Measurements from ENCODE around the gene PSMG2.
A peak's percentile ranks its signal among the peaks of the same experiment; 100 is the strongest.

PSMG2 gene

GRCh38 chr18:12702221-12703095, at the start of gene PSMG2, which contains the start of gene CEP76:
Gene PSMG2 (plus strand): TSS chr18:12703042. CDS start chr18:12703108, 66 bp downstream.
Gene CEP76 (minus strand): TSS chr18:12702723. CDS start chr18:12702548, 175 bp downstream.
- peak; percentile 95 for DNase-seq

GRCh38 chr18:12654971-12655370, 47.9 kb upstream of the PSMG2 start:
- no peak for DNase-seq

GRCh38 chr18:12656605-12656937, 46.3 kb upstream of the PSMG2 start:
- no peak for DNase-seq

GRCh38 chr18:12656938-12657683, 45.7 kb upstream of the PSMG2 start:
- DNase-seq, result peak; percentile 70

- peak; percentile 81 for DNase-seq
Measured at GRCh38 chr18:12657684-12658425, 45.0 kb upstream of the PSMG2 start, which contains the start of gene SPIRE1. Gene SPIRE1 (minus strand): TSS chr18:12658107. CDS start chr18:12657866, 241 bp downstream.

GRCh38 chr18:12658426-12659138, 44.3 kb upstream of the PSMG2 start:
- peak; percentile 58 for DNase-seq

- peak; percentile 56 for DNase-seq
Measured at GRCh38 chr18:12659904-12660605, 42.8 kb upstream of the PSMG2 start.

GRCh38 chr18:12668041-12668440, 34.8 kb upstream of the PSMG2 start:
- no peak for DNase-seq

GRCh38 chr18:12679183-12679786, 23.6 kb upstream of the PSMG2 start:
- DNase-seq, result peak; percentile 59

- no peak for DNase-seq
Measured at GRCh38 chr18:12686100-12686499, 16.7 kb upstream of the PSMG2 start.

- no peak for DNase-seq
Measured at GRCh38 chr18:12689256-12689850, 13.5 kb upstream of the PSMG2 start.

GRCh38 chr18:12692206-12692605, 10.6 kb upstream of the PSMG2 start:
- no peak for DNase-seq

- DNase-seq, result no peak
Measured at GRCh38 chr18:12694032-12694431, 8.8 kb upstream of the PSMG2 start.

- no peak for DNase-seq
Measured at GRCh38 chr18:12699747-12700146, 3.1 kb upstream of the PSMG2 start.

GRCh38 chr18:12701161-12701560, 1.7 kb upstream of the PSMG2 start:
- no peak for DNase-seq

GRCh38 chr18:12703096-12703567, 290 bp downstream of the PSMG2 start:
- DNase-seq, result no peak

- DNase-seq, result no peak
Measured at GRCh38 chr18:12703664-12704063, 822 bp downstream of the PSMG2 start.

- DNase-seq, result no peak
Measured at GRCh38 chr18:12711446-12711845, 8.6 kb downstream of the PSMG2 start.

GRCh38 chr18:12721495-12722275, 18.8 kb downstream of the PSMG2 start:
- no peak for DNase-seq

- DNase-seq, result no peak
Measured at GRCh38 chr18:12722731-12723130, 19.9 kb downstream of the PSMG2 start.

Measured in right forelimb (tissue), 1 donor.